NCI-H510A treated with DMSO at 0.1 percent for 48 hours (cell line): ENCODE measurements around the gene OR13C8.
"Not testable (repeated sequence)": the region's sequence is repeated elsewhere in the genome, so short reads cannot be mapped to it uniquely, and the experiment has no call there.

Experiments used
- DNase-seq: peaks from one replicate; lab custom pipeline; 2025; lab: John Stamatoyannopoulos, UW

The OR13C8 gene, protein sequence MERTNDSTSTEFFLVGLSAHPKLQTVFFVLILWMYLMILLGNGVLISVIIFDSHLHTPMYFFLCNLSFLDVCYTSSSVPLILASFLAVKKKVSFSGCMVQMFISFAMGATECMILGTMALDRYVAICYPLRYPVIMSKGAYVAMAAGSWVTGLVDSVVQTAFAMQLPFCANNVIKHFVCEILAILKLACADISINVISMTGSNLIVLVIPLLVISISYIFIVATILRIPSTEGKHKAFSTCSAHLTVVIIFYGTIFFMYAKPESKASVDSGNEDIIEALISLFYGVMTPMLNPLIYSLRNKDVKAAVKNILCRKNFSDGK

GRCh38 chr9:104568868-104569267 lies at the start of gene OR13C8:
Gene OR13C8 (plus strand): TSS chr9:104569168. CDS start chr9:104569168, 0 bp downstream.
- no peak for DNase-seq

DNA sequence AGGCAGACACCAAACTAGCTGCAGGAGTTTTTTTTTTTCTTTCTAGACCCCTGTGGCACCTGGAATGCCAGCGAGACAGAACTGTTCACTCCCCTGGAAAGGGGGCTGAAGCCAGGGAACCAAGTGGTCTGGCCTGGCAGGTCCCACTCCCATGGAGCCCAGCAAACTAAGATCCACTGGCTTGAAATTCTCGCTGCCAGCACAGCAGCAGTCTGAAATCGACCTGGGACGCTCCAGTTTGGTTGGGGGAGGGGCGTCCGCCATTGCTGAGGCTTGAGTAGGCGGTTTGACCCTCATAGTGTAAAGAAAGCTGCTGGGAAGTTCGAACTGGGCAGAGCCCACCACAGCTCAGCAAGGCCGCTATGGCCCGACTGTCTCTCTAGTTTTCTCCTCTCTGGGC lies 48.7 kb upstream of the OR13C8 start:
- DNase-seq: not testable (repeated sequence)

DNA sequence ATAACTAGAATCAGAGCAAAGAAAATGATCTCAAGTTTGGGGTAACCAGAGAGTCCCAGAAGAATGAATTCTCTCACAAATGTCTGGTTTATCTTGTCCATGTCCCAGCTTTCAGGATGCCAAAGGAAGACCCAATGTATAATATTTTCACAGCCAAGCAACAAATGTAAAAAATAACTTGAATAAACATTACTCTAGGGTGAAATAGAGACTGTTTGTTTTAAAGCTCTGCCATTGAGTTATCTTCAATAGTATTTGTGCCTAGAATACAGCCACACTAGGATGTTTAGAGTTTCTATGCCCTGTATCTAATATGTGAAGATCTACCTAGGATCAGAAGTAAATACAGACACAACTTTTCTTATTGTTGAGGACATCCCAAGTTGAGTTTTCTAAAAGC lies 41.9 kb upstream of the OR13C8 start, which contains the start of gene OR13C4:
Gene OR13C4, minus strand, starts transcription at position 101 of the 400 bp plus-strand sequence. Its CDS starts 0 bp downstream, at position 101.
- DNase-seq: no peak

DNA sequence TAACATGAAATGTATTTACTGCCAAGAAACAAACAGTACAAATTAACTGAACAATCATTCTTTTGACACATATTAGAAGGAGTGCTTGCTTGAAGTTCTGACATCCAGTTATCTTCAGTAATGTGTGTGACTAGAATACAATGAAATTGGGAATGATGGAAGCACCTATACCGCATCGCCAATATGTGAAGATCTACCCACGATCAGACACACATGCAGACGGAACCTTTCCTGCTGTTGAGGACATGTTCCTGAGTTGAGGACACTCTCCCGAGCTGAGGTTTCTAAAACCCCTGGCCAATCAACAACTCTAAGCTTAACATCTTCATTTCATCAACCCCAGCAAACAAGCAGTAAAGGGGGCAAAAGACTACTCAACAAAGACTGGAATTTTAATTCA lies 32.2 kb upstream of the OR13C8 start, which contains the start of gene OR13C3:
Gene OR13C3, minus strand, starts transcription at position 101 of the 400 bp plus-strand sequence. CDS start 133 bp downstream, outside the sequence.
- DNase-seq: no peak

GRCh38 chr9:104539275-104539674 lies 29.7 kb upstream of the OR13C8 start:
- DNase-seq: no peak

DNA sequence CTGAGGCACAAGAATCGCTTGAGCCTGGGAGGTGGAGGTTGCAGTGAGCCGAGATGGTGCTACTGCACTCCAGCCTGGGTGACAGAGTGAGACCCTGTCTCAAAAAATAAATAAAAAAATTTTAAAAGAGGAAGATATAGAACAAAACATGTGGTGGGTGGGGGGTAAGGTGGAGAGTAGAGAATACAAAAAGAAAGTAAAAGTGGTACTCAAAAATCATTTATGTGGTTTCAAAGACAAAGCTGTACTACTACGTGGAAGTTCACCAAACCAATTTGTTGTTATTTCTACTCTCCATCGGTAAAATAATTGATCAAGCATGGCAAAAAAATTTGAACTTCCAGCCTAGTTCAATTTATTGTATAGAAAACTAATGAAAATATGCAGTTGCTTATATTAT lies 24.3 kb upstream of the OR13C8 start:
- DNase-seq: no peak

GRCh38 chr9:104553261-104553660 lies 15.7 kb upstream of the OR13C8 start:
- no peak for DNase-seq

DNA sequence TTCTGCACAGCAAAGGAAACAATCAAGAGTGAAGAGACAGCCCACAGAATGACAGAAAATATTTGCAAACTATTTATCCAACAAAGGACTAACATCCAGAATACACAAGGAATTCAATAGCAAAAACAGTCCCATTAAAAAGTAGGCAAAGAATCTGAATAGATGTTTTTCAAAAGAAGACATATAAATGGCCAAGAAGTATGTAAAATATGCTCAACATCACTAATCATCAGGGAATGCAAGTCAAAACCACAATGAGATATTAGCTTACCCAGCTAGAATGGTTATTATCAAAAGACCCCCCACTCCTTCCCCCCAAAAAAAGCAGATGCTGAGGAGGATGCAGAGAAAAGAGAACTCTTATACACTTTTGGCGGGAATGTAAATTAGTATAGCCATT lies 13.4 kb upstream of the OR13C8 start:
- no peak for DNase-seq

GRCh38 chr9:104556830-104557634 lies 11.9 kb upstream of the OR13C8 start:
- no peak for DNase-seq

- no peak for DNase-seq
These were observed 4.6 kb upstream of the OR13C8 start for GRCh38 chr9:104564358-104564757.

GRCh38 chr9:104572612-104573011 lies 3.6 kb downstream of the OR13C8 start:
- DNase-seq: peak; percentile 1

GRCh38 chr9:104575456-104575855 lies 6.5 kb downstream of the OR13C8 start:
- no peak for DNase-seq

- DNase-seq: no peak
These were observed 8.3 kb downstream of the OR13C8 start for GRCh38 chr9:104577263-104577662.

GRCh38 chr9:104580562-104580961 lies 11.6 kb downstream of the OR13C8 start:
- DNase-seq: no peak

- no peak for DNase-seq
These were observed 17.7 kb downstream of the OR13C8 start for GRCh38 chr9:104586496-104587180.

- no peak for DNase-seq
These were observed 20.7 kb downstream of the OR13C8 start for GRCh38 chr9:104589626-104590025.

DNA sequence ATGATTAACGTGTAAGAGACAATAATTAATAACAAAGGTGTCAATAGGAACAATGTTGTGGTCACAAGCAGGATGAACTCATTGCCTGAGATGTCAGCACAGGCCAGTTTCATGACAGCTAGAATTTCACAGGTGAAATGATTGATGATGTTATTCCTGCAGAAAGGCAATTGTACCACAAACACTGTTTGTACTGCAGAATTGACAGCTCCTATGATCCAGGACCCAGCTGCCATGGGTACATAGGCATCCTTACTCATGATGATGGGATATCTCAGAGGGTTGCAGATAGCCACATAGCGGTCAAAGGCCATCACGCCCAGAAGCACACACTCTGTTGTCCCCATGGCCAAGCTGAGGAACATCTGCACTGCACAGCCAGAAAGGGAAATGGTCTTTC lies 29.8 kb downstream of the OR13C8 start:
- not testable (repeated sequence) for DNase-seq

- not testable (repeated sequence) for DNase-seq
These were observed 30.3 kb downstream of the OR13C8 start, which contains the start of gene OR13C5 for GRCh38 chr9:104599313-104599712. Gene OR13C5 (minus strand): TSS chr9:104599413. CDS start chr9:104599413, 0 bp downstream.

DNA sequence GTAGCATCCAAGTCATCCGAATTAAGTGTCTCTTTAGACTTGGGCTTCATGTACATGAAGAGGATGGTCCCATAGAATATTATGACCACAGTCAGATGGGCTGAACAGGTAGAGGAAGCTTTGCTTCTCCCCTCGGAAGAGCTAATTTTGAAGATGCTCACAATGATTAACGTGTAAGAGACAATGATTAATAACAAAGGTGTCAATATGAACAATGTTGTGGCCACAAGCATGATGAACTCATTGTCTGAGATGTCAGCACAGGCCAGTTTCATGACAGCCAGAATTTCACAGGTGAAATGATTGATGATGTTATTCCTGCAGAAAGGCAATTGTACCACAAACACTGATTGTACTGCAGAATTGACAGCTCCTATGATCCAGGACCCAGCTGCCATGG lies 35.8 kb downstream of the OR13C8 start:
- no peak for DNase-seq

- not testable (repeated sequence) for DNase-seq
These were observed 36.6 kb downstream of the OR13C8 start, which contains the start of gene OR13C2 for GRCh38 chr9:104605527-104605926. Gene OR13C2 (minus strand): TSS chr9:104605627. CDS start chr9:104605627, 0 bp downstream.

GRCh38 chr9:104606152-104606551 lies 37.2 kb downstream of the OR13C8 start:
- DNase-seq: no peak

- DNase-seq: peak; percentile 2
These were observed 39.4 kb downstream of the OR13C8 start for GRCh38 chr9:104608336-104608735.
